GOT3 (cell line): ENCODE measurements around the gene OR13D1.
"Not testable (repeated sequence)": the region's sequence is repeated elsewhere in the genome, so short reads cannot be mapped to it uniquely, and the experiment has no call there.

Experiments used
- DNase-seq: peaks from one replicate; lab custom pipeline; 2025; ENCODE audit warnings: mixed read lengths; lab: John Stamatoyannopoulos, UW

The OR13D1 gene, protein sequence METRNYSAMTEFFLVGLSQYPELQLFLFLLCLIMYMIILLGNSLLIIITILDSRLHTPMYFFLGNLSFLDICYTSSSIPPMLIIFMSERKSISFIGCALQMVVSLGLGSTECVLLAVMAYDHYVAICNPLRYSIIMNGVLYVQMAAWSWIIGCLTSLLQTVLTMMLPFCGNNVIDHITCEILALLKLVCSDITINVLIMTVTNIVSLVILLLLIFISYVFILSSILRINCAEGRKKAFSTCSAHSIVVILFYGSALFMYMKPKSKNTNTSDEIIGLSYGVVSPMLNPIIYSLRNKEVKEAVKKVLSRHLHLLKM

DNA sequence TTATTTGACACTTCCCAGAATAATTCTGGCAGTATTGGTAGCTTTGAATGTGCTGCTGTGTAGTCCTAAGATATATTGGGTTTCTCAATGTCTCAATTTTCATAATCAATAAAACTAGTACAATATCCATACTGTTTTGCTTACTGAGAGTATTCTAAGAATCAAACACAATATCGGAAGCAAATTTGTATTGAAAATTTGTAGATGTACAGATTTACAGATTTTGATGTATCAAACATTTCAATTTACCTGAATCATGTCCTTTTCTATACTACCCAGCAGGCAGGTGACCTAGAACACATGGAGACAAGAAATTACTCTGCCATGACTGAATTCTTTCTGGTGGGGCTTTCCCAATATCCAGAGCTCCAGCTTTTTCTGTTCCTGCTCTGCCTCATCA, at the start of gene OR13D1:
OR13D1 (plus strand) TSS at position 301 of the 400 bp plus-strand sequence; CDS start at position 301, 0 bp downstream.
- no peak for DNase-seq

DNA sequence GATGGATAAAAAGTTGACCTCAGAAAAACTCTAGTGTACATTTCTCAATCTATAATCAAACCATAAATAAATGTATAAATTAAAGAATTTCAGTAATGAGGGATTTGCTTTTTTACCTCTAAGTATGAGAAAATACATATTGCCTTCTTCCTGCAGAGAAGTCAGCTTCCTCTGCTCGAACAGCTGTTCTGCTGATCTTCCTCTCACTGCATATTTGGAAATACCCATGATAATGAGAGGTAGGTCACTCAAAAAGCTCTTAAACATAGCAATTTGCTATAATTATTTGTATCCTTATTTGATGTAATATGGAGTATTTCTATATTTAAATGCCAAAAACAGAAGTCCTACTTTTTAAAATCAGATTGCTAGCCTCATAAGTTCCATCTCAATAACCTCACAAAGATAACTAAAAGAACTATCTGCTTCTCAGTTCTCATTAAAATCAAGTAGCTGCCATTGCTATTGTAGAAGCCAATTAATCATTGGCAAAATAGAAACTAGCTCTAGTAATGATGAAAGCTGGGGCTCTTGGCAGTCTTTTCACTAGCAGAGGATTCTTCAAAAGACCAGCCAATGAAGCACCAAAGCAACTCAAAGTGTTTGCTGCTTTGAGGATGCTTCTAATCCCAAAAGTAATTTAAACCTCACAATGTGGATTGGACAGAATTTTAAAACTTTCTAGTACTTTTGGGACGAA, 35.7 kb upstream of the OR13D1 start:
- no peak for DNase-seq

DNA sequence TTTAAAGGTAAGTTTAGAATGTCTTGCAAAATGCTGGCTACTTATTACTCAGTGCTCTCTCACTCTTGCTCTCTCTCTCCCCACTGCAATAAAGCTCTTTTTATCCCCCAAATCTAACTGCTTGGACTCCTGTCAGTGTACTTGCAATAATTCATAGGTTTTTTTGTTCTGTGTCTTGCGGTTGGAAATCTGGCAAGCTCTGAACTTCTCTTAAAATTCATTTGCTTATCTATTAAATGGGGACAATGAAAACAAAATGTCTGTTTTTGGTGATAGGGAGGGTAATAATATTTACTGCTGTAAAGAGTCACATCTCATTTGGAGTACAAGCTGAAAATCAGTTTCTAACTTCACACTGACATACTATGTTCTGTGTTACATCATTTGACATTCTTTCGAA, 18.7 kb upstream of the OR13D1 start:
- DNase-seq = no peak

DNA sequence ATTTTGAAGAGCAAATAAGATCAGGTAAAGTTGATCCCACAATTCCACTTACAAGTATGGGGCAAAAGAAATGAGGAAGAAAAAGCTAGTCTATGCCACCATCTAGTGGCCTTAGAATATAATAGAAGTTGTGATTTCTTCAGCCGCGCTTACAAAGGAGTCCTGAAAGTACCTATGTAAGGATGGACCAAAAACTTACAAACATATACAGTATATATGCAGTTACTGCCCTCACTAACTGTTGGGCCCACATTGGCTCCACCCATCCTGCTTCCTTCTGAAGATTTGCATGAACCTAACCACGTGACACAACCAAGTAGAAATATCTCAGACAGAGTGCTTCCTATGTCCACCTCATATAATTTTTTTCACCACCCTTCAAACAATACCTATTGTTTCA, 11.7 kb upstream of the OR13D1 start:
- no peak for DNase-seq

DNA sequence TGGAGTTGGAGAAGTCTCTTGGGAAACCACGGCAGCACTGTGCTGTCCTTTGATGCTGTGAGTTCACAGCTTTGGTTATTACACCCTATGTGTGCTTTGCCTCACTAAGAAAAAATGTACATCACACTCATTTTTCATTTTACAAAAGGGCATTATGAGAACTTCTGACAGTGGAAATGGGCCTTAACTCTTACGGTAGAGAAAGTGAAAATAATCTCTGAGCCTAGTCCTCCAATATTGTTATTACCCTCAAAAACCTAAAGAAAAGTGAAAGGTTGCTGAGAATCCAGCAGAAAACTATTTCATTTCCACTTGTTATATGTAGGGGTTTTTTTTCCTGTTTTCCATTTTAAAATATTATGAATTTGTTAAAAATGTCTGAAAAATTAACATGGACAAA, 8.2 kb upstream of the OR13D1 start:
- no peak for DNase-seq

DNA sequence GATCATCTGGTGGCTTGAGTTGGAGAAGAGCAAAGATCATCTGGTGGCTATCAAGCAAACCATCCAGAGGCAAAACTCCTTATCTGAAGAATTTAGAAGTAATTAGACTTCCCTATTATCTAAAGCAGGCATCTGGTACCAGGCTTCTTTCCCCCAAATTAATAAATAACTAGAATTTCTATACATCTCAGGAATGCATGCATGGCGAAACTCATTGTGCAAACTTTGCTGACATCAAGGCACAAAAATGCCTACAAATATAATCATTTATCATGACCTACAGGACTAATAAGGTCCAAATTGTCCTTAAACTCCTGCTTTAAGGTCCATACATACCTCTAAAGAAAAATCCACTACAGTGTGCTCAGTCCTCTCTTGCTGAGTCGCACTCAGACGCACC, 6.0 kb downstream of the OR13D1 start:
- no peak for DNase-seq

DNA sequence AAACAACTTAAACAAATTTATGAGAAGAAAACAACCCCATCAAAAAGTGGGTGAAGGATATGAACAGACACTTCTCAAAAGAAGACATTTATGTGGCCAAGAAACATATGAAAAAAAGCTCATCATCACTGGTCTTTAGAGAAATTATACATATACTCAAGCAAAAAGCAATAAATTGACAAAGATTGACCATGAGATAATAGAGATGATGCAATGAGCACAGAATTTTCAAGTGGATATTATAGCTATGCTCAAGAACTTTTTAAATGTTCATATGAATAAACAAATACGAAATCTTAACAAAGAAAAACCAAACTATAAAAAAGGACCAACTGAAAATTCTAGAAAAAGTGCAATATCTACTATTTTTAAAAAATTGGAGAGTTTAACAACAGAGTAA, 14.4 kb downstream of the OR13D1 start:
- not testable (repeated sequence) for DNase-seq

DNA sequence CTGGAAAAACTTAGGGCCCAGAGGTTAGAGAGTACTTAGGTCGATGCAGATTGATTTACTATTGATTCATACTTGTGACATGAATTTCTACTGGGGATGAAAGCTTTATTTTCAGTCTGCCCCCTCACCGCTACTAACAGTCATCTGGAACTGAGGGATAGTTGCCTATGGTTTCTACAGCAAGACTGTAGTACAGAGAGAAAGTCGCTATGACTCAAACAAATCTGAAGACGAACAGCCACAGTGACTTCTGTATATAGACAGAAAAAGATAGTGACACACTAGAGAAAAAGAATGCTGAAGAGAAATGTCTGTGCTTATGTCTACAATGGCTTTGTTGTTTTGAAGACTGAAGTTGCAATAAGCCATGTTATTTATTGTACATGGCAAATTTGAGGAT, 17.3 kb downstream of the OR13D1 start:
- DNase-seq = no peak

DNA sequence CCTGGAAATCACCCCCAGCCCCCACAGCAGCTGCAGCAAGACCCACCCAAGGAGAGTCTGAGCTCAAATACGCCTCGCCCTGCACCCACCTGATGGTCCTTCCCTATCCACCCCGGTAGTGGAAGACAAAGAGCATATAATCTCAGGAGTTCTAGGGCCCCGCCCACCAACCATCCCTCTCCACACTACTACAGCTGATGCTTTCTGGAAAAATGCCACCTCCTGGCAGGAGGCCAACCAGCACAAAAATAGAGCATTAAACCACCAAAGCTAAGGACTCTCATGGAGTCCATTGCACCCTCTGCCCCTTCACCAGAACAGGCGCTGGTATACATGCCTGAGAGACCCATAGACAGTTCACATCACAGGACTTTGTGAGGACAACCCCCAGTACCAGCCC, 30.7 kb downstream of the OR13D1 start:
- no peak for DNase-seq

DNA sequence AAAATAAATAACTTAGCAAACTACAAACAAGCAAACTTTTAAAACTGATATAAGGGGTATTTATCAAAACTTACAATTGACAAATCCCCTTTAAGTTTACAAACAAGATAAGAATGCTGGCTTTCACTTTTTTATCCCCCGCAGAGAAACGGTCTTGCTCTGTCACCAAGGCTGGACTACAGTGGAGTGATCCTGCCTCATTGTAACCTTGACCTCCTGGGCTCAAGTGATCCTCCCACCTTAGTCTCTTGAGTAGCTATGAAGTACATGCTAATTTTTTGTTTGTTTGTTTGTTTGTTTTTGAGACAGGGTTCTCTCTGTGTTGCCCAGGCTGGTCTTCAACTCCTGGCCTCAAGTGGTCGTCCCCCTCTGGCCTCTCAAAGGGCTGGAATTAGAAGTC, 44.1 kb downstream of the OR13D1 start:
- no peak for DNase-seq

DNA sequence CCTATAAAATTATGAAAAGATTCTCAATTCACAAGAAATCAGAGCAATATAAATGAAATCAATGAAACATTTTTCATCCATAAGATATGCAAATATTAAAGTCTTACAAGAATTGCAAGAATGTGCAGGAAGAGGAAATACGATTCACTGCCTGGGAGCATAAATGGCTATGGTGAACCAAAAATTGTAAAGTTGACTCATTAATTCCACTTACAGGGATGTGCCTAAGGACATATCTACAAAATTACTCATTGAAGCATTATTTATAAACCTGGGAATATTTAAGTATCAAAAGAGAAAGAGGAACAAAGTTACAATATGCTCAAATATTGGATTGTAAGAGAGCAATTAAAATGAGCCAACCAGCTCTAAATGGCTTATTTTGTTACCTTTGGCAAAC, 46.3 kb downstream of the OR13D1 start:
- no peak for DNase-seq

DNA sequence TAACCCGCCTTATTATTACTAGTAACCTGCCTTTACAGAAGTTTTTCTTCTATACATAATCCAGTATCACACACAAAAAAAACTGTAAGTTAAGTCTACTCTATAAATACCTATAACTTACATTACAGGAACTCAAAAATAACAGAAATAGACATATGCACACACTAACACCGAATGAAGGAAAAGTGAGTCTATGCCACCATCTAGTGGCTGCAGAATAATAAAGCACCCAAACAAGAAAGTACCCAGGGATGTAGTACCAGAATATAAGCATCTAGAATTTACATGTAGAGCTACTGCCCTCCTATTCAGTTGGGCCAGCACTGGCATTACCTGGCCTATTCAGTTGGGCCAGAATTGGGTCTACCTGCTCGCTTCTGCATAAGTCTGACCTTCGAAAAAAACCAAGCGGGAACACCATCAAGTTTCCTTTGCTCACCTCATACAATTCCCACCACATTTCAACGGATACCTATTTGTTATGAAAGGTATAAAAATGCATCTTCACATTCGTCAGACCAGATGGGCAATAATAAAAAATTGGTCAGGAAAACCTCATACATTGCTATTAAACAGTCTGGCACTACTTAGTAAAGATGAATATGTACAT, 49.2 kb downstream of the OR13D1 start:
- DNase-seq = no peak
